ENCODE results near the gene APBA2. TPM values are rescaled to one million over a fixed set of nuclear protein-coding genes. Genes with fewer than 3 reads are reported as not detected.

Gene APBA2
- total RNA-seq, 1 donor from 2014 or later, result 42.1 TPM

DNA sequence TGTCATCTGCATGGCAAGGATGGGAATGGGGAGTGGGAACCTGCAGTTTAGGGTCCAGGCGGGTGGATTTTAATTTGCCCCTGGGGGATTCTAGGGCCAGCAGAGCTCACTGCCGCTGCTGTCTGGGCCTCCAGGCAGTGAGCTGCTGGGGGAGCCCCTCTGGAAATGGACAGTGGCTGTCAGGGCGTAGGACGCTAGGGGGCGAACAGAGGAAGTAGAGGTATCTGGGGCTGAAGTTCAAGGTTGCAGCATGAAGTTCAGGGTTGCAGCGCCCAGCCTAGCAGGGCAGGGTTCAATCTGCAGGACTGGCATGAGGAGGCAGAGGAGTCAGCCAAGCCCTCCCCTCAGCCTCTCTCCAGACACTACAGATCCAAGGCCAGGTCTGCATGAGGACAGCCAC lies 49.5 kb downstream of the APBA2 start:
- no peak for DNase-seq (ENCODE audit: low read depth, low spot score)

DNA sequence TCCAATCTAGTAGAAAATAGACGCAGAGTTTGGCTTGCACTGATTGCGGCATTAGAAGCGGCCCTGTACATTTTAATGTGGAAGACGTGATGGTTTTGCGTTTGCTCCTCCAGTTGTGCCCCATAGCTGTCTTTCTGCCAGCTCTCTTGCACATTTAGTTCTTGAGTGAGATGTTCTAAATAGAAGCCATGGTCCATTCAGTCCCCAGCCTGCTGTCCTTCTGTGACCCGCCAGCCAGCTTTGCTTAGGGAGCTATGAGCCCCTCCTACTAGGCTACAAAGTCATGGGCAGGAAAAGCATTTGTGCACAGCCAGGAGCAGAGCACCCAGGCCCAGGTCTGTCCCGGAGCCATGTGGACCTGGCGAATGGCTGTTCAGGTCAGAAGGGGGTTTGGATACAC lies 50.3 kb downstream of the APBA2 start:
- no peak for DNase-seq (ENCODE audit: low read depth, low spot score)

DNA sequence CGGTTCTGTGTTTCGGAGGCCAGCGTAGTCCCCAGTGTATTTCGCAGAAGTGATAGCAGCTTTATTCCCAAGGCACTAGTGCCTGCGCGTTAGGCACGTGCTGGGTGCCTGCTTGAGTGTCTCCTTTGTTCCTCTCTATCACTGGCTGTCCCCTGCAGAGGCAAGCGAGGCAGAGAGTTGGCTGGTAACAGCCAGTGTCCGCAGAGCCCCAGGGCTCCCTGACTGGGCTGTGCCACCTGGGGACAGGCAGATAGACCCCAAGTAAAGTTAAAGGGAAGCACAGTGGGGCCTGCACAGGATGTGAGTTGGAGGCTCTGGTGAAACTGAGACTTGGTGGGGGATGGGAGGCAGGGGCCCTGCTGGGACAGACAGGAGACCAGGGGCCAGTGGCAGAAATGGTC lies 50.7 kb downstream of the APBA2 start:
- DNase-seq (ENCODE audit: low read depth, low spot score), result no peak

DNA sequence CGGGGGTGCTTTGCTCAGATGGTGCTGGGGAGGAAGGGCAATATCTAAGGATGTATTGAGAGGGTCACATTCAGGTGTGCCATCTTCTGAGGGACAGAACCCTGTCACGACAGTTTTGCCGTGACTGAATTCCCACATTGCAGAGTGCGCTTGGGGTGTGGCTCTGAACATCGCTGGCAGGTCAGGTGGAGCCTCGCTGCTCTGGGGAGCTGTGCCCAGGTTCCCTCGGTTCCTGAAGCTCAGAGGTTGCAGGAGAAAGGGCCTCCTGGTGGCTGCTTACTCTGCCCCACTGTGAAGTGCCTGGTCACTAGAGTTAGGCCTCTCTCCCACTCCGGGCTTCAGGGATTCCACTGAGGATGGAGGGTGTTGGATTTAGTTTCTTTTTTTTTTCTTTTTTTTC lies 51.5 kb downstream of the APBA2 start:
- DNase-seq (ENCODE audit: low read depth, low spot score), result no peak

DNA sequence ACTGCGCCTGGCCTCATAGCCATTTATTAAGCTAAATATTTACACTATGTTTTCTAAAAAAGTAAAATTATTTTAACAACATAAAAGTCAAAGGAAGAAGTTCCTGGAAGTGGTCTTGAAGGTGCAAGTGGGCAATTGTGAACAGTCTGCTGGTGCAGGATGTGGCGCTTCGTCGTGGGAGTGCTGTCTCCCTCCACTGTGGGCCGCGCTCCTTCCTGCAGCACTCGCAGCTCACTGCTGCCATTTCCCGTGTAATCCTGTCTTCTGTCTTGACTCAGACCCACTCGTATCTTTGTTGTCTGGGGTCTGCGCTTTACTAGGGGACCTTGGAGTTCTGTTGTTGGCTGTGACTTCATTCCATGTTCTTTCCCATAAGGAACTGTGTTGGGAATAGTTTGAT lies 56.3 kb downstream of the APBA2 start:
- DNase-seq (ENCODE audit: low read depth, low spot score), result no peak

DNA sequence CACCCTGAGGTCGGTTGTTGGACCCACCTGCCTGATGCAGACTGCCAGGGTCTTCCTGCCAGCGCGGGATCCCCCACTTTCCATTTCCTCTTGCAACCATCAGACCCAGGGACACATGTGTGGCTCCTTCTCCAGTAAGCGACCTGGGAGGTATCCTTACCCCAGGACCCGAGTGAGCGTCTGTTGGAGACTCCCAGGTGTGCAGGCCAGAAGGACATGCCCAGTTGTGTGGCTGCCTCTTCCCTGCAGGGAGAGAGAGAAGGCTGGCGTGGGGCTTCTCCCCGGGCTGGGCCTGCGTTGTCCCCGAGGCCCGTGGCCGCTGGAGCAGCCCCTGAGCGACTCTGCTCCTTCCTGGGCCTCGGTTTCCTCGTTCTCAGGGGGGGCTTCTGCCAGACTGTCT lies 56.8 kb downstream of the APBA2 start:
- DNase-seq (ENCODE audit: low read depth, low spot score), result no peak

DNA sequence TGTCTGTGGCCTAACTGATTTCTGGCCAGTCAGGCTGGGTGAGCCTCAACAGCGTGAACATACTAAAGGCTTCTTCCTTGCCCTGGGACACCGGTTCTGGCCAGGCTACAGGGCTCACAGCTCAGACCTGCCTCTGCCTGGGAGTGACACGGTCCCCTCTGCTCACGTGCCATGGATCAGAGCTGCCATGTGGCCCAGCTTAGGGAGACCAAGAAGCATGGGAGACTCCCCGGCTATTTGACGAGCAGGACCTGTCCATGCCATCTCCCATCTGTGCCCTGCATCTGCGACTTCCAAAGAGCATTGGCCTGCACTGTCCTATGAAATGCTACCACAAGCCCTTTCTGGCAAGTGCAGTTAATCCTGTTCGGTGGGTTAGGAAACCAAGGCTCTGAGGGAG lies 57.4 kb downstream of the APBA2 start:
- DNase-seq (ENCODE audit: low read depth, low spot score), result no peak

DNA sequence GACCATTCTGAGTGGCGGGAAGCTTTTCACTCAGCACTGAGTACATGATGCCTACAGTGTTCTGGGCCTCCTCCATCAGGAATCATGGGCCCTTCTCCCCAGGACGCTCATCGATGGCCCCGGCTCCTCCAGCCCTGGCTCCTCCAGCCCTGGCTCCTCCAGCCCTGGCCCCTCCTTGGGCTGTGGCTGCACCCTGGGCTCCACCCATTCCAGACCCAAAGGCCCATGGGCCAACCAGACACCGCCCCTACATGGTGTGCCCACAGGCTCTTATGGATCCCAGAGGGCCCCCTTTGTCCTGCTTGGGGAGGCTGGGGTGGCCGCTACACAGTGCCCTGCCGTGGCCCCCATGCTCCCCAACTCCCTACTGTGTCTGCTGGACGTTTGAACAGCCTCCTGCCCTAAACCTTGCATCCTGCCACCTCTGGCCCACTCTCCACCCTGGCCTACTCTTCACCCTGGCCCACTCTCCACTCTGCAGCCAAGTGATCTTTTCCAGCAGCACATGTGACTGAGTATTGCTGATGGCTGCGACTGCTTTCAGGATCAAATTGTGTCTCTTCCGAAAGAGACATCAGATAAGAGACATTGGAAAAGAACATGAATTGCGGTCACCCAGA lies 57.9 kb downstream of the APBA2 start:
- no peak for DNase-seq (ENCODE audit: low read depth, low spot score)

DNA sequence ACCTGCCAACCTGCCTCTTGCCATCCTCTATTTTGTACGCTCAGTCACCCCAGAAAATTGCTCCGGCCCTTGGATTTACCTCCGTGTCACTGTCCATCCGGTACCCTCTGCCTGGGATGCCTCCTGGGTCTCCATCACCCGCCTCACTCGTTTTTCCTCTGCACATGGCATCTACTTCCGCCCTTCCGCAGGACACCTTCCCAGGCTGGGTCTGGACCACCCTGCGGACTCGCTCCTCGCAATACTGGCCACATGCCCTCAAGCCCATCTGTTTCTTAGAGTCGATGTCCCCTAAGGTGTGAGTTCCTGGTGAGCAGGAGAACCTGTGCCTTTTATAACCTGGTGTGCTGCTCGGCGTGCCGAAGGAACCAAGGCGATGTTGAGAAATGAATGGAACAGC lies 58.5 kb downstream of the APBA2 start:
- DNase-seq (ENCODE audit: low read depth, low spot score), result no peak

DNA sequence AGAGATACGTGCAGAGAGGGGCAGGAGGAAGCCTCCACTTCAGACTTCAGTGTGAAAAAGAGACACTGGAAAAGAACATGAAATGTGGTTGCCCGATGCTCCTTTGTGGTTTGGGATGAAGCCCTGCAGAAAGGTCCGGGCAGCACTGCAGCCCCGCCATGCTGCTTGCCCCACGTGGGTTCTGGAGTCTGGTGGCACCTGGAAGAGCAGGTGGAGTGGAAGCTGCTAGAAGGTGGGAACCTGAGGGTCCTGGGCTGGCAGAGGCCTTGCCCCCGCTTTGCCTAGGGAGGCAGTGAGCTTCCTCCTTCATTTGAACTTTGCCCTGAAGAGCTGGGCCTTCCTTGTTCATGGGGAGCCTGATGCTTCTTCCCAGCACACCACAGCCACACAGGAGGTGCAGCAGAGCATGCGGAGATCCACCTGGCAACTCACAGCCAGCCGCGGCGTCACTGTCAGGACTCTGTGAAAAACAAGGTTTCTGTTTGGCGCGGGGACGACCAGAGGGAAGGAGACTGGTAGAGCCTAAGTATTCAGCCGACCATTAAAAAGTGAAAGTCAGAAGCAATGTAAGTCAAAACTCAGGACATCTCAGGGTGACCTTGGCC lies 59.0 kb downstream of the APBA2 start:
- DNase-seq (ENCODE audit: low read depth, low spot score), result no peak

DNA sequence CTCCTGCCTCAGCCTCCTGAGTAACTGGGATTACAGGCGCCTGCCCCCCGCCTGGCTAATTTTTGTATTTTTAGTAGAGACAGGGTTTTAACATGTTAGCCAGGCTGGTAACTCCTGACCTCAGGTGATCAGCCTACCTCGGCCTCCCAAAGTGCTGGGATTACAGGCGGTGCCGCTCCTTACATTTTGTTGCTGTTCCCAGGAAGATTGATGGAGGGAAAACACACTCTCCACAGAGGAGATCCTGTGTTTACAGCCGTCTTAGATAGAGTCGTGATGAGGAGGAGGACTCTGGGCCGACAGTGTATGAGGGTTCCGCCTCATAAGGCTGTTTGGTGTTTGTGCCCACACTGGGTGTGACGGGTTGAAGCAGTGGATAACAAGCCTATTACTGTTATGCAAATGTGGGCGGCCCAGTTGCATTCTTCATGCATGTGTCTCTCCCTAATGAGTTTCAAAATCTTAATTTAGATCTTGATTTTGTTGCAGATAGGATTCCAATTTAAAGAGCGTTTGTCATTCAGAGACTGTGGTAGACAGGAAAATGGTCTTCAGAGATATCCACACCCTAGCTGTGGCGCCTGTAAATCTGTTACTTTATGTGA lies 60.0 kb downstream of the APBA2 start:
- no peak for DNase-seq (ENCODE audit: low read depth, low spot score)

DNA sequence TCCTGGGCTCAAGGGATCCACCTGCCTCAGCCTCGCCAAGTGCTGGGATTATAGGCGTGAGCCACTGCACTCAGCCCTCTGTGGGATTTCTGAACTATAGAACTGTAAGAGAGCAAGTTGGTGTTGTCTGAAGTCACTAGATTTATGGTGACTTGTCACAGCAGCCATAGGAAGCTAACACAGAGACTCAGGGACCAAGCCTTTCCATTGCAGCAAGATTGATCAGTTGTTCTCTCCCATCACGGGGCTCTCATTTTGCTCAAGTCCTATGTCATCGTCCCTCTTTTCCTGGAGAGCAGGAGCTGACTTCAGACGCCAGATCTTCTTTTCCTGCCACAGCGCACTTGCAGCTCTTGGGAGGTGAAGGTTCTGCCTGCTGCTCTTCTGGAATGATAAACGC lies 61.0 kb downstream of the APBA2 start:
- no peak for DNase-seq (ENCODE audit: low read depth, low spot score)

DNA sequence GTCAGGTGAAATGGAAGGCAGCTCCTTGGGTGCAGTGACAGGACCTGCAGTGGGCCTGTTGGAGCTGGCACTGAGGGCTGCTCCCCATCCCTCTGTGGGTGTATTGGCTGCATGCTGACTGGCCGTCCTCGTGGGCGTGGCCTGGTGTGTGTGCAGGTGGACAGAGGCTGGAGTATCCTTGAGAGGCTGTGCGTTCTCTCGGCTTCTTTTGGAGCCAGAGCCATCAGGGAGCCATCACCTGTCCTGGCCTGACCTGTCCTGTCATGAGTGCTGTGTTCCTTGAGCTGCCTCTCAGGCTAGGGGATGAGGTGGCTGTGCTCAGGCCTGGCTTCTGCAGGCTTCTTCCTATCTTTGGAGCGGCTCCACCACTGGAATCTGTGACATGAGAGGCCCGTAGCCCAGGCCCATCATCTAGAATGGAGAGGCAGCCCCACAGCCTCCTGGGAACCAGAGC lies 61.5 kb downstream of the APBA2 start:
- no peak for DNase-seq (ENCODE audit: low read depth, low spot score)

DNA sequence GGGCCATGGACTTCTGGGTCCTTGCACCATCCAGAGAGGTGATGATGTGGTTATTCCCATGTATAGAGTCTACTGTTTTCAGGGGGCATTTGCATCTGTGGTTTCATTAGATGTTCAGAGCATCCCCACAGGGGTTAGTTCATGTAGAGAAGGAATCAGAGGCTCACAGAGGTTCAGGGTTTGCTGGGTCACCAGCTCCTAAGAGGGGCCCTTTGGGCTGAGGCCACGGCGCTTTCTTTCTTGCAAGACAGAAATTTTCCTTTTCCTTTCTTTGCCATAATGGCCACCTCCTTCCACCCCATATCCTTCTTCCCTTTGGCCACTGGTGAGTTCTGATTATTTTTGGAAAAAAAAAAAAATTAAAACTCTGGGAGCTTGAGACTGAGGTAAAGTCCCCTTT lies 62.3 kb downstream of the APBA2 start:
- DNase-seq (ENCODE audit: low read depth, low spot score), result no peak

DNA sequence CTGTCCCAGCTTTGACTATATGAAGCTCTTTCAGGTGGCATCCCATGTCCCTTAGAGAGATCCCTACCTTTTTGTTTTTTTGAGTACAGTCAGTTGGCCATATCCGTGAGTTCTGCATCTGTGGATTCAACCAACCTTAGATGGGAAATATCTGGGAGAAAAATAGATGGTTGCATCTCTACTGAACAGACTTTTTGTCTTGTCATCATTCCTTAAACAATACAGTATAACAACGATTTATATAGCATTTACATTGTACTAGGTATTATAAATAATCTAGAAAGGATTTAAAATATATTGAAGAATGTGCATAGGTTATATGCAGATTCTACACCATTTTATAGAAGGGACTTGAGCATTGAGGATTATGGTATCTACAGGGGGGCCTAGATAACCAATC lies 65.1 kb downstream of the APBA2 start:
- DNase-seq (ENCODE audit: low read depth, low spot score), result no peak

DNA sequence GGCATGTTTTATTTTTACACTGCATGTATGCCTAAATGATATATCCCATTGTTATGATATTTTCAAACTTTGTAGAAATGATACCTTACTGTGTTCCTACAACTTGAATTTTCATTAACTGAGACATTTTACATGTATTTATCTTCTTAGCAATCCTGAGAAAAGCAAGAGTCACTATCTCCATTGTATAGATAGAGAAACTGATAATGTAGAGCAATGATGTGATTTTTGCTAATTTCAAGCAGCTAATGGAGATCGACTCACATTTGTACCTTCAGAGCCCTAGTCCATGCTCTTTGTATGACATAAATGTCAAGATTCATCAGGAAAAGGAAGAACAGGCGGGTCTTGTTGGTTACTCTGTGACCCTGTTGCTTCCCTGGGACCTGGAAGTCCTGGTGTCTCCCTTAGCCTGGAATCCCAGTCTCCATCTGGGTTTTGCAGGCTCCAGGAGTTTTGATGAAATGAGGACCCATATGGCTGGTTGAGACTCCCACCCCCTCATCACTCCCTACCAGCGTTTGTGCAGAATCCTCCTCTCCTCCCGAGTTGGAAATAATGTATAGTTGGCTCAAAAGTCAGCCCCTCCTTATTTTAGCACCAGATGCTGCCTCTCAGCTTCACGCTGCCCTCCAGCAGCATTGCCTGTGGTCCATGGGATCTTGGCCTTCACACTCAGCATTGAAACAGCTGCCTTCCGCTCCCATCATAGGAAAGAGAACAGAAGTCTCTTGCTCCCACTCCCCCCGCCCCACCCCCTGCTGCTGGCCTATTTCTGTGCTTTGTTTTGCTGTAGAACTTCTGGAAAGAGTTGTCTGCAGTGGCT lies 67.1 kb downstream of the APBA2 start:
- DNase-seq (ENCODE audit: low read depth, low spot score), result no peak

DNA sequence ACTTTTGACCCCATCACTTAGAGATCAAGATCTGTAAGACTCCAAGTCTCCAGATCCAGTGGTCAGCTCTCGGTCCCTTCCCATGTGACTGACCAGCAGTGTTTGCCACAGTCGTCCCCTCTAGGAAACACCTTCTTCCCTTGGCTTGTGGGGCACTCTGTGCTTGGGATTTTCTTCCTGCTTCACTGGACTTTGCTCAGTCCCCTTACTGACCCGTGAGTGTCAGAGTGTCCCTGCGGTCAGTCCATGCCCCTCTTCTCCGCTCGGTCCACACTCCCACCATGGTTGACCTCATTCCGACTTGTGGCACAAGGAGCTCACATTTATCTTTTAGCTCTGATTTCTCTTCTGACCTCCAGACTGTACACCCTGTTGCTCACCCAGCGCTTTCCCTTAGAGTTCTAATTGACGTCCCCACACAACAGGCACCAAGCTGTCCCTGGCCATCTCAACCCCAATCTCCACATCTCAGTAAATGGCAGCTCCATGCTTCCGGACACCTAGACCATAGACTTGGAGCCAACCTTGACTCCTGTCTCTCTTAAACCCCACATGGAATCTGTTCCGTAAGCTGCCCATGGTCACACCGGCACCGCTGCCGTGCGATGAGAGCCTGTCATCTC lies 67.9 kb downstream of the APBA2 start:
- no peak for DNase-seq (ENCODE audit: low read depth, low spot score)

DNA sequence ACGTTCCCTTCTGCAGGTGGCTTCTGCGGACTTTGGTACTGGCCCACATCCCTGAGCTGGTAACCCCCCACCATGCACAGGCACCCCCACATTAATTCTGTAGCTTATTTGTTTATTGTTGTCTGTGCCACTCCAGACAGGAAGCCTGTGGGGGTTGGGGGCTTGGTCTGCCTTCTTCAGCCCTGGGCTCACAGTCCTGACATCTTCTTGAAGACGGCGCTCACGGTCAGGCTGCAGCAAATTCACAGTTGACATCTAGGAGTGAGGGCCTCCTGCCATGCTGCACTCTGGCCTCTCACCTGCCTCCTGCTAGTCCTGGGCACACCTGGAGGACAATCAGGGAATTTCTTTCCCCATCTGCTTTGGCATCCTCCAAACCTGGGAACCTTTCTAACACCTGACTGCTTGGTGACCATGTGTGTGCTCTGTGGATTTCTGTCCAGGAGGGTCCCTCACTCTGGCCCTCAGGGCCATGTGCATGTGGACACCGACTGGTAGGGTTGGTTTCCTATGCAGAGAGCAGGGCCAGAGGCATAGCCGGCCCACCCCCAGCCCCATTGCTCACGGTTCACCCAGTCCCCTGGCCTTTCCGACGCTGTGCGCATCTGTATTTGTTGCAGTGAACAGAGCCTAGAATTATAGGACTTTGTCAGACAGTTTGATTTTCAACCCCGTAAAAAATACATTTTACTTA lies 68.8 kb downstream of the APBA2 start:
- DNase-seq (ENCODE audit: low read depth, low spot score), result no peak

DNA sequence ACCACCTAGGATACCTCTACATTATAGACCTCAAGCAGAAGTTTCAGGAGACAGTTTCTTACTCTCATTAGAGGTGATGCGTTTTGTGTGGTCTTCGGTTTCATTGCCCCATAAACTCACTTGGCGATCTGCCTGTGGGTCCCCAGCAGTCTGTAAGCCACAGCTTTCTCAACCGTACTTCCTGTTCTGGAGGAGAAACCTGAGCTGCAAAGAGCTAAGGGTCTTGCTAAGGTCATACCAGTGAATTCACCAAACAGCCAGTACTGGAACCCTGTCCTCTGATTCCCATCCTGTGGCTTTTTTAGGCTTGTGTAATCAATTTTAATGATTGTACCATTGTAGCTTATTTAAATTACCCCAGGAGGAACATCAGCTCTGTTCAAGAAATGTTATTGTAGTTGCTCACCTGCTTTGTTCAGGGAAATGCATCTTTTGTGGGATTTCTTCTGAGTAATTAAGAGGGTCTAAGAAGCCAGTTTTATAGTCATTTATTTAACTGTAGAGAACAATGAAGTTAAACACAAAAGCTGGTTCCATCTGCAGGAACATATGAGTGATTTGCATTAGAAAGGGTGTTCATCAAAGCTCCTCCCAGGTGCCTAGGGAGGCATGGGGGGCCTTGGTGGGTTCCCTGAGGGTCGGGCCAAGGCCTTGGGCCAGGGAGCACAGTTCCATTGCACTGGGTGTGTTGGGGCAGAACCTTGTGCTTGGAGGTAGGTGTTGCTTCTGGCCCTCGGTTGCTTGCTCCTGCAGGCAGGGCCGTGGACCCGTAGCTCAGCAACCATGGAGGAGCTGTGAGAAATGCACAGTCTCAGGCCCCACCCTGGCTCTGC lies 69.6 kb downstream of the APBA2 start:
- DNase-seq (ENCODE audit: low read depth, low spot score), result no peak

DNA sequence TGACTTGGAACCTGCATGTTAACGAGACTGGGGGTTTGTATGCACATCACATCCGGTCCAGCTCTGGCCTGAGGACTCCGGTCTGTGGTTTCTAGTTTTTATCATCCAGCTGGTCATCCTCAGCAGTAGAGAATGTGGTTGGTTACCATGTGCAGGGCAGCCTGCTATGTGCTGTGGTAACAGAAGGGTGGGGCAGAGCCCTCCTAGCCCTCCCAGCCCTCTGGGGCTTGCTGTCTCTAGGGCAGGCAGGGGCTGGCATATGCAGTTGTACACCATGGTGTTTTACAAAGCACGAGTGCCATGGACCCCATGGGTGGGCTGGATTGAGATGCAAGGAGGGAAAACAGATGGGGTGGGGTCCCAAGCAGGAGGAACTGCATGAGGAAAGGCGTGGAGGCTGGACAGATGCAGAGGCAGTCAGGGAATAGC lies 70.2 kb downstream of the APBA2 start:
- no peak for DNase-seq (ENCODE audit: low read depth, low spot score)

All from pulmonary artery endothelial cell (primary cell).